ENCODE results near the gene FBXW12.
"Not testable (repeated sequence)": the region's sequence is repeated elsewhere in the genome, so short reads cannot be mapped to it uniquely, and the experiment has no call there.

The FBXW12 gene

GRCh38 chr3:48371651-48372376 lies at the start of gene FBXW12:
FBXW12 (plus strand) TSS chr3:48372219; CDS start chr3:48372768, 549 bp downstream.
- no peak for DNase-seq (ENCODE audit: low read depth)

GRCh38 chr3:48331706-48332435 lies 40.1 kb upstream of the FBXW12 start:
- DNase-seq (ENCODE audit: low read depth), result not testable (repeated sequence)

GRCh38 chr3:48333346-48334245 lies 38.4 kb upstream of the FBXW12 start, which contains the start of gene SPINK8:
SPINK8 (minus strand) TSS chr3:48333661; CDS start chr3:48328341, 5,320 bp downstream.
- not testable (repeated sequence) for DNase-seq (ENCODE audit: low read depth)

DNA sequence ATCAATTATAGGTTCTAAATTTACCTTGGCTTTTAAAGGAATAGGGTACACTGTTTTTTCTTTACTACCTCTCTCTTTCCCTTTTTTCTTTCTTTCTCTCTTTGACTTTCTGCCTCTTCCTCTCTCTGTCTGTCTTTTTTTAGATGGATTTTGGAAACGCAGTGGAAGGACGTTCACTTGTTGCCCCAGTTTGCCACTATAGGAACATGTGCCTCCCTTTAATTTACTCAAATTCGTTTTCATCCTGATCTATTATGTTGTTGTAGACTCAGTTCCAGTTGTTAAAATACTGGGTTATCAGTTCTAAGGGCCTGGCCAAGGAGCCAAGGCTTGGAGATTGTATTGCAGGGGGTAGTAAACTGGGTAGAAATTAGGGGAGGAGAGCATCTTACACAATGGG lies 37.4 kb upstream of the FBXW12 start:
- no peak for DNase-seq (ENCODE audit: low read depth)

GRCh38 chr3:48335286-48335685 lies 36.7 kb upstream of the FBXW12 start:
- DNase-seq (ENCODE audit: low read depth), result not testable (repeated sequence)

DNA sequence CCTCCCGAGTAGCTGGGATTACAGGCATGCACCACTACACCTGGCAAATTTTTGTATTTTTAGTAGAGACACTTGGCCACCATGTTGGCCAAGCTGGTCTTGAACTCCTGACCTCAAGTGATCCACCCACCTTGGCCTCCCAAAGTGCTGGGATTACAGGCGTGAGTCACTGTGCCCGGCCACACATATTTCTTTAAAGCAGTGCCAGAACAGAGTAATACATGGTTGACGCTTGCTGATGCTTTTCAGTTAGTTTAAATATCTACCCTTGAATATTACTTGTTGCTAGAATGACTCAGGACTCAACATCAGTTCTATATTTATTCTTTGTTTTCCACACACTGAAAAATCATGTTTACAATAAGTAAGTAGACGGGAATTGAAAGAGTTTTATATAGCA lies 34.5 kb upstream of the FBXW12 start:
- not testable (repeated sequence) for DNase-seq (ENCODE audit: low read depth)

GRCh38 chr3:48338635-48339034 lies 33.4 kb upstream of the FBXW12 start:
- DNase-seq (ENCODE audit: low read depth), result no peak

GRCh38 chr3:48343432-48343831 lies 28.6 kb upstream of the FBXW12 start:
- DNase-seq (ENCODE audit: low read depth), result no peak

- DNase-seq (ENCODE audit: low read depth), result no peak
These were observed 27.0 kb upstream of the FBXW12 start for GRCh38 chr3:48344867-48345507.

GRCh38 chr3:48345946-48346572 lies 26.0 kb upstream of the FBXW12 start:
- no peak for DNase-seq (ENCODE audit: low read depth)

GRCh38 chr3:48347500-48347899 lies 24.5 kb upstream of the FBXW12 start:
- no peak for DNase-seq (ENCODE audit: low read depth)

DNA sequence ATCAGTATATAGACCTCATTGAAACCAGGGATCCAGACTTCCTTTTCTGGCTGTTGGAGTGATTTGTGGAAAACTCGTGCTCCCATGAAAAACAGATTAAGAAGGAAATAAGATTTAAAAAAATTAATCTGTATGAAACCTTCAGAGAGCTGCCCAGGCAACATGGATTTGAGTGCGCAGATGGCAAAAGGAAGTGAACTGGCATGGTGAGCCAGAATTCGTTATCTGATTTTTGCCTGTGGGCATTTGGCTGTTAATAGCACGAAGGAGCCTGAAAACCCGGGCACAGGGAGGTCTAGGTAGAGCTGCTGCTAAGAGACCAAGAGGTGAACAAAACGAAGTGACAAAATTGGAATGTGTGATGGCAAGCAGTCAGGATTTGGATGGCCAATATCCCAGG lies 19.5 kb upstream of the FBXW12 start:
- no peak for DNase-seq (ENCODE audit: low read depth)

DNA sequence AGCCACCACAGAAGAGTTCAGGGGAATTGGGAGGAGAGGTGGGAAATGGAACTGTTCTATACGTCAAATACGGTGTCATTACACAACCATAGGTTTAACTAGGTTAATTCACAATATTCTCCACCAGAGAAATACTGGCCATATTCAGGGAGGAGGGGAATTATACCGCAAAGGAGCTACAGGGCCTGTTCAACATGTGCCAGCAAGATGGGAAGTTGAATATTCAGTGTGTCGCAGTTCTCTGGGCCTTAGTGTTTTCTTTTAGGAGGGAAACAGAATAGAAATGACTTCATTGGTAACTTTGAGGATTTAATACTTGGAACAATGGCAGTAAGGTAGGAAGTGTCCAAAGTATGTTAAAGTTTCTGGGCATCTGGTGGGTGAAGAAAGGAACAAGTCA lies 18.0 kb upstream of the FBXW12 start:
- no peak for DNase-seq (ENCODE audit: low read depth)

GRCh38 chr3:48356419-48356818 lies 15.6 kb upstream of the FBXW12 start:
- no peak for DNase-seq (ENCODE audit: low read depth)

- DNase-seq (ENCODE audit: low read depth), result no peak
These were observed 10.1 kb upstream of the FBXW12 start for GRCh38 chr3:48361928-48362327.

GRCh38 chr3:48364840-48365239 lies 7.2 kb upstream of the FBXW12 start:
- DNase-seq (ENCODE audit: low read depth), result no peak

- DNase-seq (ENCODE audit: low read depth), result no peak
These were observed 4.8 kb upstream of the FBXW12 start for GRCh38 chr3:48367201-48367600.

- no peak for DNase-seq (ENCODE audit: low read depth)
These were observed 2.2 kb upstream of the FBXW12 start for GRCh38 chr3:48369693-48370332.

DNA sequence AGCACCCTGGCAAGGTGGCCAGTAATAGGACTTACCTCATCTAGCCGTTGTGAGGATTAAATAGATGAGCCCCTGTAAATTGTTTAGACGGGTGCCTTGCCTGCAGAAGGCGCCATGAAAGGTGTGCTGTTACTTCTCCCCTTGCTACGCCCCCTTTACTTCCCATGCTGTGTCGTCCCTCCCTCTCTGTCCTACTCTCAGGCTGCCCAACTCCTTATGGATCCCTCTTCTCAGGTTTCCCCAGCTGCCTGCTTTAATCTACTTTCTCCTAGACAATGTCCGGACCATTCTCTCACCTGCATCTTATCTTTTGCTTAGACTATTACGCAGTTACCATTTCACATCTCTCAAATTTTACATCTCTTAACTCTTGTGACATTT lies 1.7 kb upstream of the FBXW12 start:
- DNase-seq (ENCODE audit: low read depth), result no peak

DNA sequence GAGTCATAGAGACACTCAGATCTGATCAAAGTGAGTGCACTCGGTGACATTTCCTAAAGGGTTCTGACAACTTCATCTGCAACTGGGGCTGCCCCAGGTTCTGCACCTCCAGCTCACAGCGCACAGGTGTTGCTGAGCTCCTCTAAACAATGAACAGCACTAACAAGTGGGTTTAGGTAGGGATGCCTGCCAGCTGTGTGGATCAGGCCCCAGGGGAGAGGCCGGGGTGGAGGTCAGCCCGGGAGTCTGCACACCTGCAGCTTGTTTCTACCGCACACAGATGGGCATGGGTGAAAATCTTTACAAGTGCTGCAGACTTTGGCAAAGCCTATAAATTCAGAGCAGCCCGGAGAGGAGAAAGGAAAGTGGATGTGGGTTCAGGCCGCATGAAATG lies 355 bp downstream of the FBXW12 start:
- no peak for DNase-seq (ENCODE audit: low read depth)

- DNase-seq (ENCODE audit: low read depth), result no peak
These were observed 930 bp downstream of the FBXW12 start for GRCh38 chr3:48372862-48373435.

Data from stimulated activated CD8-positive, alpha-beta memory T cell treated with anti-CD3 and anti-CD28 coated beads, Interleukin-12 subunit alpha, Interleukin-12 subunit beta, amount 100 ng/mL, for 1 hour (primary cell).